HUES6 (cell line): ENCODE results near the gene DNAJC9.

Experiments used
- H3K27ac ChIP-seq: 2 replicates; pipeline ENCODE4 v1.7.0; 2013; ENCODE audit warnings: low read depth, mild to moderate bottlenecking, low read length, inconsistent platforms
- H3K27me3 ChIP-seq: 2 replicates; pipeline ENCODE4 v1.6.1; 2013; ENCODE audit warnings: low read length; ENCODE audit not compliant: control insufficient read depth, insufficient read depth
- H3K36me3 ChIP-seq: 2 replicates; pipeline ENCODE4 v1.6.1; 2013; ENCODE audit warnings: low read length; ENCODE audit not compliant: control insufficient read depth, insufficient read depth
- H3K4me1 ChIP-seq: 2 replicates; pipeline ENCODE4 v1.6.1; 2013; ENCODE audit warnings: low read length; ENCODE audit not compliant: control insufficient read depth, insufficient read depth
- H3K4me3 ChIP-seq: 2 replicates; pipeline ENCODE4 v1.5.1; 2013; ENCODE audit warnings: low read depth, low read length
- H3K9ac ChIP-seq: one replicate; pipeline ENCODE4 v1.6.1; 2013; ENCODE audit warnings: mild to moderate bottlenecking, low read length
- H3K9me3 ChIP-seq: 2 replicates; pipeline ENCODE4 v1.6.1; 2013; ENCODE audit warnings: low read depth, low read length; ENCODE audit not compliant: control insufficient read depth, insufficient read depth

DNAJC9 gene

GRCh38 chr10:73234695-73235094, 12.4 kb downstream of the DNAJC9 start:
- Histone ChIP-seq H3K9ac (no peak overlapping the region), H3K27ac (no peak overlapping the region), H3K9me3 (no peaks in the 10 kb centered on the region), H3K4me3 (no peak overlapping the region), H3K4me1 (no peaks in the 10 kb centered on the region), H3K36me3 (peaks cover 50% of the 10 kb centered on the region), H3K27me3 (no peaks in the 10 kb centered on the region)

GRCh38 chr10:73233883-73234282, 13.2 kb downstream of the DNAJC9 start:
- Histone ChIP-seq H3K27ac (no peak overlapping the region), H3K9me3 (no peaks in the 10 kb centered on the region), H3K4me3 (no peak overlapping the region), H3K27me3 (no peaks in the 10 kb centered on the region), H3K9ac (no peak overlapping the region), H3K4me1 (no peaks in the 10 kb centered on the region), H3K36me3 (peaks cover 42% of the 10 kb centered on the region)

GRCh38 chr10:73232887-73233286, 14.2 kb downstream of the DNAJC9 start:
- no peak overlapping the region for H3K27ac ChIP-seq

GRCh38 chr10:73229567-73229966, 17.5 kb downstream of the DNAJC9 start:
- Histone ChIP-seq H3K27ac (no peak overlapping the region), H3K9ac (no peak overlapping the region)

More at GRCh38 chr10:73232887-73233286, 14.2 kb downstream of the DNAJC9 start:
- no peaks in the 10 kb centered on the region for H3K9me3 ChIP-seq
- H3K9ac ChIP-seq = no peak overlapping the region
- H3K4me1 ChIP-seq = no peaks in the 10 kb centered on the region
- no peaks in the 10 kb centered on the region for H3K27me3 ChIP-seq
- peaks cover 33% of the 10 kb centered on the region for H3K36me3 ChIP-seq
- H3K4me3 ChIP-seq = no peak overlapping the region

GRCh38 chr10:73228247-73228646, 18.8 kb downstream of the DNAJC9 start:
- H3K27me3 ChIP-seq = no peaks in the 10 kb centered on the region
- H3K4me3 ChIP-seq = no peak overlapping the region
- H3K27ac ChIP-seq = no peak overlapping the region
- no peaks in the 10 kb centered on the region for H3K9me3 ChIP-seq
- no peak overlapping the region for H3K9ac ChIP-seq
- H3K36me3 ChIP-seq = no peaks in the 10 kb centered on the region
- H3K4me1 ChIP-seq = no peaks in the 10 kb centered on the region

More at GRCh38 chr10:73229567-73229966, 17.5 kb downstream of the DNAJC9 start:
- Histone ChIP-seq H3K4me1 (no peaks in the 10 kb centered on the region), H3K27me3 (no peaks in the 10 kb centered on the region), H3K9me3 (no peaks in the 10 kb centered on the region), H3K4me3 (no peak overlapping the region), H3K36me3 (peaks cover 9% of the 10 kb centered on the region)

GRCh38 chr10:73226663-73227062, 20.4 kb downstream of the DNAJC9 start:
- Histone ChIP-seq H3K9me3 (no peaks in the 10 kb centered on the region), H3K9ac (no peak overlapping the region)

GRCh38 chr10:73225518-73225917, 21.5 kb downstream of the DNAJC9 start:
- H3K9ac ChIP-seq = no peak overlapping the region
- H3K27ac ChIP-seq = no peak overlapping the region
- H3K4me1 ChIP-seq = no peaks in the 10 kb centered on the region
- no peaks in the 10 kb centered on the region for H3K36me3 ChIP-seq
- H3K4me3 ChIP-seq = no peak overlapping the region
- no peaks in the 10 kb centered on the region for H3K27me3 ChIP-seq
- no peaks in the 10 kb centered on the region for H3K9me3 ChIP-seq

More at GRCh38 chr10:73226663-73227062, 20.4 kb downstream of the DNAJC9 start:
- Histone ChIP-seq H3K4me3 (no peak overlapping the region), H3K27me3 (no peaks in the 10 kb centered on the region), H3K27ac (no peak overlapping the region), H3K4me1 (no peaks in the 10 kb centered on the region), H3K36me3 (no peaks in the 10 kb centered on the region)

GRCh38 chr10:73220989-73221388, 26.1 kb downstream of the DNAJC9 start:
- Histone ChIP-seq H3K4me3 (no peak overlapping the region), H3K27me3 (no peaks in the 10 kb centered on the region), H3K4me1 (no peaks in the 10 kb centered on the region), H3K27ac (no peak overlapping the region), H3K9ac (no peak overlapping the region), H3K36me3 (peaks cover 12% of the 10 kb centered on the region), H3K9me3 (no peaks in the 10 kb centered on the region)

GRCh38 chr10:73219384-73219783, 27.7 kb downstream of the DNAJC9 start:
- no peak overlapping the region for H3K27ac ChIP-seq
- H3K4me1 ChIP-seq = no peaks in the 10 kb centered on the region
- H3K27me3 ChIP-seq = no peaks in the 10 kb centered on the region
- no peak overlapping the region for H3K9ac ChIP-seq
- no peak overlapping the region for H3K4me3 ChIP-seq
- peaks cover 12% of the 10 kb centered on the region for H3K36me3 ChIP-seq
- no peaks in the 10 kb centered on the region for H3K9me3 ChIP-seq

GRCh38 chr10:73218431-73219191, 28.4 kb downstream of the DNAJC9 start:
- Histone ChIP-seq H3K4me3 (no peak overlapping the region), H3K9me3 (no peaks in the 10 kb centered on the region), H3K4me1 (no peaks in the 10 kb centered on the region), H3K27ac (no peak overlapping the region), H3K36me3 (peaks cover 12% of the 10 kb centered on the region), H3K9ac (no peak overlapping the region), H3K27me3 (no peaks in the 10 kb centered on the region)

- Histone ChIP-seq H3K9me3 (no peaks in the 10 kb centered on the region), H3K36me3 (peaks cover 12% of the 10 kb centered on the region), H3K9ac (no peak overlapping the region), H3K27me3 (no peaks in the 10 kb centered on the region), H3K4me3 (no peak overlapping the region), H3K27ac (no peak overlapping the region), H3K4me1 (no peaks in the 10 kb centered on the region)
Observed at GRCh38 chr10:73217628-73218027, 29.4 kb downstream of the DNAJC9 start.
